ENCODE measurements around the gene BAG1.

- TF ChIP-seq, protein P1, sequence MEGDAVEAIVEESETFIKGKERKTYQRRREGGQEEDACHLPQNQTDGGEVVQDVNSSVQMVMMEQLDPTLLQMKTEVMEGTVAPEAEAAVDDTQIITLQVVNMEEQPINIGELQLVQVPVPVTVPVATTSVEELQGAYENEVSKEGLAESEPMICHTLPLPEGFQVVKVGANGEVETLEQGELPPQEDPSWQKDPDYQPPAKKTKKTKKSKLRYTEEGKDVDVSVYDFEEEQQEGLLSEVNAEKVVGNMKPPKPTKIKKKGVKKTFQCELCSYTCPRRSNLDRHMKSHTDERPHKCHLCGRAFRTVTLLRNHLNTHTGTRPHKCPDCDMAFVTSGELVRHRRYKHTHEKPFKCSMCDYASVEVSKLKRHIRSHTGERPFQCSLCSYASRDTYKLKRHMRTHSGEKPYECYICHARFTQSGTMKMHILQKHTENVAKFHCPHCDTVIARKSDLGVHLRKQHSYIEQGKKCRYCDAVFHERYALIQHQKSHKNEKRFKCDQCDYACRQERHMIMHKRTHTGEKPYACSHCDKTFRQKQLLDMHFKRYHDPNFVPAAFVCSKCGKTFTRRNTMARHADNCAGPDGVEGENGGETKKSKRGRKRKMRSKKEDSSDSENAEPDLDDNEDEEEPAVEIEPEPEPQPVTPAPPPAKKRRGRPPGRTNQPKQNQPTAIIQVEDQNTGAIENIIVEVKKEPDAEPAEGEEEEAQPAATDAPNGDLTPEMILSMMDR (IDR thresholded peaks at IDR 0.05): no peak
- no peak for TF ChIP-seq ZFX (IDR thresholded peaks at IDR 0.05; ENCODE audit: borderline replicate concordance)
Measured at GRCh38 chr9:33249983-33250382, 14.5 kb downstream of the BAG1 start.

All from 22Rv1 (cell line).